ENCODE data around the gene TMEM184B. TPM values are rescaled to one million over a fixed set of nuclear protein-coding genes. Genes with fewer than 3 reads are reported as not detected.
A peak's percentile ranks its signal among the peaks of the same experiment; 100 is the strongest.

TMEM184B gene
- total RNA-seq, 1 donor from 2014 or later, result 81.0 TPM

DNA sequence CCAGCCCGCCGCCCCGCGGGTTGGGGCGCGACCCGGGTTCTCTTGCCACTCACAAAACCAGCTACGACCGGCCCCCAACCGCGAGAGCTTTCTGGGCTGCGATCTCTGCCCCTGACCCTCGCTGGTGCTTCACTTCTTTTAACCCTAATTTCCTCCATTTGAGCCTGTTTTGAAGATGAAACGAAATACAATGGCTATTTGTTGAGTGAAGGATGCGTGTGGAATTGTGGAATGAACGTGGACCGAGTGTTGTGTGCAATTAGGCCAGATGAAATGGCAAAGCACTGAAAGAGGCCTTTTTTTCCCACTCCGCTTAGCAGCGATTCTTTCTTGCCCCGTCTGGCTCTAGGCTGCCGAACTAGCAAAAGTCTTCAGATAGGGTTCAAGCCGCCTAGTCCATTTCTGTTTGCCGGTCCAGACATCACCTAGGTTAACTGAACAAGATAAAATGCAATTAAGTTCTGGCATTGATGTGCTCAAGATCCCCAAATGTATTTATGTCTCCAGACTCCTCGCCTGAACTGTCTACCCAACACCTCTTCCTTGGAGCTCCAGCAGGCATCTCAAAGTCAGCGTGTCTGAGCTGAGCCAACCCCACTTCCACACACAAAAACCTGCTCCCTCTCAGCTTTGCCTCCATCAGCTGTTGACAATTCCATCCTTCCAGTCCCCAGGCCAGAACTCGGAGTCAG, 471 bp upstream of the TMEM184B start:
- H3K4me1 Mint-ChIP-seq (ENCODE audit: low read depth, unreplicated experiment), result peaks cover 37% of the 10 kb centered on the region
- H3K27ac Mint-ChIP-seq (ENCODE audit: unreplicated experiment), result peak overlapping the region; percentile 94
- no peaks in the 10 kb centered on the region for H3K36me3 Mint-ChIP-seq (ENCODE audit: unreplicated experiment)
- TF ChIP-seq, protein P1, sequence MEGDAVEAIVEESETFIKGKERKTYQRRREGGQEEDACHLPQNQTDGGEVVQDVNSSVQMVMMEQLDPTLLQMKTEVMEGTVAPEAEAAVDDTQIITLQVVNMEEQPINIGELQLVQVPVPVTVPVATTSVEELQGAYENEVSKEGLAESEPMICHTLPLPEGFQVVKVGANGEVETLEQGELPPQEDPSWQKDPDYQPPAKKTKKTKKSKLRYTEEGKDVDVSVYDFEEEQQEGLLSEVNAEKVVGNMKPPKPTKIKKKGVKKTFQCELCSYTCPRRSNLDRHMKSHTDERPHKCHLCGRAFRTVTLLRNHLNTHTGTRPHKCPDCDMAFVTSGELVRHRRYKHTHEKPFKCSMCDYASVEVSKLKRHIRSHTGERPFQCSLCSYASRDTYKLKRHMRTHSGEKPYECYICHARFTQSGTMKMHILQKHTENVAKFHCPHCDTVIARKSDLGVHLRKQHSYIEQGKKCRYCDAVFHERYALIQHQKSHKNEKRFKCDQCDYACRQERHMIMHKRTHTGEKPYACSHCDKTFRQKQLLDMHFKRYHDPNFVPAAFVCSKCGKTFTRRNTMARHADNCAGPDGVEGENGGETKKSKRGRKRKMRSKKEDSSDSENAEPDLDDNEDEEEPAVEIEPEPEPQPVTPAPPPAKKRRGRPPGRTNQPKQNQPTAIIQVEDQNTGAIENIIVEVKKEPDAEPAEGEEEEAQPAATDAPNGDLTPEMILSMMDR (IDR thresholded peaks at IDR 0.05; ENCODE audit: partially characterized antibody, unreplicated experiment), result no peak
- peaks cover 11% of the 10 kb centered on the region for H3K27me3 Mint-ChIP-seq (ENCODE audit: unreplicated experiment)
- H3K4me3 Mint-ChIP-seq (ENCODE audit: unreplicated experiment), result peak overlapping the region; percentile 90
- no peak for DNase-seq
- H3K9me3 Mint-ChIP-seq (ENCODE audit: unreplicated experiment), result peaks cover 20% of the 10 kb centered on the region

DNA sequence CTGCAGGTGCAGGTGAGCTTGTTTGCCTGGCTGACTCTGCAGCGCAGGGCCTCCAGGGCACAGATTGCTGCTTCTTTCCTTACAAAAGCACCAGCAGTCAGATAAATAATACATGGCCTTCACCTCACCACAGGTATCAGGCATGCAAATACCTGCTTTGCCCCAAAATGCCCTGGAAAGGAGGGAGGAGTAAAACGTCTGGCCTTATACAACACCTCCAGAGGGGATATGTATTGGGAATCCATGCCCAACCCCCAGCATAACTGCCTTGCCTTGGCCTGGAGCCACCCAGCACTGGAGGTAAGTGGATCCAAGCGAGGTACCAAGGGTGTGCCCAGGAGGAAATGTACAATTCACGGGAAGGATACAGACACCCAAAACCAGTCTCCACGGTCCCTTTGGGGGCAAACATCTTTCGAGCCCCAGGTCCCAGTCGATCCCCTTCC, 860 bp downstream of the TMEM184B start:
- DNase-seq, result no peak
- H3K36me3 Mint-ChIP-seq (ENCODE audit: unreplicated experiment), result no peaks in the 10 kb centered on the region
- TF ChIP-seq, protein P1 (IDR thresholded peaks at IDR 0.05; ENCODE audit: partially characterized antibody, unreplicated experiment), result no peak
- H3K27ac Mint-ChIP-seq (ENCODE audit: unreplicated experiment), result peak overlapping the region; percentile 76
- peak overlapping the region; percentile 92 for H3K4me3 Mint-ChIP-seq (ENCODE audit: unreplicated experiment)
- peaks cover 37% of the 10 kb centered on the region for H3K4me1 Mint-ChIP-seq (ENCODE audit: low read depth, unreplicated experiment)
- H3K9me3 Mint-ChIP-seq (ENCODE audit: unreplicated experiment), result peaks cover 18% of the 10 kb centered on the region
- peaks cover 11% of the 10 kb centered on the region for H3K27me3 Mint-ChIP-seq (ENCODE audit: unreplicated experiment)

- Mint-ChIP-seq H3K4me3 (ENCODE audit: unreplicated experiment) (peak overlapping the region; percentile 92), H3K9me3 (ENCODE audit: unreplicated experiment) (peaks cover 18% of the 10 kb centered on the region), H3K4me1 (ENCODE audit: low read depth, unreplicated experiment) (peaks cover 37% of the 10 kb centered on the region), H3K27me3 (ENCODE audit: unreplicated experiment) (peaks cover 11% of the 10 kb centered on the region), H3K36me3 (ENCODE audit: unreplicated experiment) (no peaks in the 10 kb centered on the region), H3K27ac (ENCODE audit: unreplicated experiment) (peak overlapping the region; percentile 31)
- TF ChIP-seq, protein P1 (IDR thresholded peaks at IDR 0.05; ENCODE audit: partially characterized antibody, unreplicated experiment), result no peak
- DNase-seq, result no peak
Observed at GRCh38 chr22:38271101-38271500, 1.7 kb downstream of the TMEM184B start.

DNA sequence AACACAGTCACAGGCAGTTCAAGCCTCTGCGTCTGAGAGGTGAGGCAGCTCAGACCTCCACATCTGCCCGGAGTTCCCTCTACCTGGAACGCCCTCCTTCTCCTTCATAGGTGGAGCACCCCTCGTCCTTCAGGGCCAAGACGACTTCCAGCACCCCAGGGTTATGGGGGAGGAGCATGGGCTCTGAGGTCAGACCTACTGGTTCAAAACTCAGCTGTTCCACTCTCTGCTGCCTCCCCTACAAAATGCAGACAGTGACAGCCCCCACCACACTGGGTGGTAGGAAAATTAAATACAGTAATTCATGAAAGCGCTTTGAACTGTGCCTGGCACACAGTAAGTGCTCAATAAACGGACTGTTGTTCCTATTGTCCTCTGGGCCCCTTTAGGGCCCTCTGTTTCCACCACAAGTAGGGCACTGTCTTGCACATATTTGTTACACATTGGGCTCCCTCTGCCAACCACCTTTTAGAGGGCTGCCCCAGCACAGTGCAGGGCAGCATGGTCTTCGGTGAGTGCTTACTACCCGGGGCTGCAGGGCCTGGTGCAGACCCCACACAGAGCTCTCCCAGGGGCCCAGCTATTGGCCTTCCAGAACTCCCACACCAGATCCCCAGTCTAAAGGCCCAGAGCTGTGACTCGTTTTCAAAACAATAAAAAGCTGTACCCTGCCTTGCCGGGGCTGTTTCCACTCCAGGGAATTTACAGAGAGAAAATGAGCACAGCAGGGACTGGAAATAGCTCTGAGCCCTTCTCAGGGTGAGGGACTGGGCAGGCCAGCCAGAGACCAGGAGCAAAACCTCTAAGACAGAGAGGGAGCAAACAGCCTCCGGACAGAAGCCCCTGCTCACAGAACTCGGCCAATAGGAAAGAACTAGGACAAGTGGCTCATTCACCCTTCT, 2.5 kb downstream of the TMEM184B start:
- TF ChIP-seq, protein P1 (IDR thresholded peaks at IDR 0.05; ENCODE audit: partially characterized antibody, unreplicated experiment), result no peak
- Mint-ChIP-seq H3K4me3 (ENCODE audit: unreplicated experiment) (peak overlapping the region; percentile 92), H3K36me3 (ENCODE audit: unreplicated experiment) (no peaks in the 10 kb centered on the region), H3K27me3 (ENCODE audit: unreplicated experiment) (peaks cover 8% of the 10 kb centered on the region), H3K9me3 (ENCODE audit: unreplicated experiment) (peaks cover 17% of the 10 kb centered on the region), H3K4me1 (ENCODE audit: low read depth, unreplicated experiment) (peaks cover 37% of the 10 kb centered on the region), H3K27ac (ENCODE audit: unreplicated experiment) (peak overlapping the region; percentile 29)
- no peak for DNase-seq

Measured in glutamatergic neuron (in vitro differentiated cells).